ENCODE results near the gene DNAJA1.

DNAJA1 gene

GRCh38 chr9:33032865-33033264 is 7.8 kb downstream of the DNAJA1 start:
- Histone ChIP-seq H3K27ac (ENCODE audit: low read depth, low read length, poor library complexity, severe bottlenecking) (no peak overlapping the region), H3K4me2 (ENCODE audit: low read length) (no peak overlapping the region), H3K27me3 (ENCODE audit: insufficient read depth, low read length) (no peaks in the 10 kb centered on the region), H3K9ac (ENCODE audit: low read length) (no peak overlapping the region), H2AFZ (ENCODE audit: low read length) (no peak overlapping the region), H3K4me3 (ENCODE audit: low read depth, low read length, poor library complexity, severe bottlenecking) (no peak overlapping the region), H3K79me2 (ENCODE audit: insufficient read depth, low read length) (peaks cover 43% of the 10 kb centered on the region), H3K4me1 (ENCODE audit: insufficient read depth, low read length, severe bottlenecking) (peaks cover 12% of the 10 kb centered on the region), H3K9me2 (ENCODE audit: low read depth, low read length) (no peaks in the 10 kb centered on the region), H3F3A (ENCODE audit: insufficient read depth, low read length) (peaks cover 4% of the 10 kb centered on the region; the same call in 1 of the 2 replicates), H3K9me3 (ENCODE audit: low read length) (no peaks in the 10 kb centered on the region), H4K20me1 (ENCODE audit: insufficient read depth, low read length) (peaks cover 4% of the 10 kb centered on the region; the same call in 1 of the 2 replicates), H3K36me3 (ENCODE audit: insufficient read depth, low read length) (peaks cover 100% of the 10 kb centered on the region)
- TF ChIP-seq, protein P1, sequence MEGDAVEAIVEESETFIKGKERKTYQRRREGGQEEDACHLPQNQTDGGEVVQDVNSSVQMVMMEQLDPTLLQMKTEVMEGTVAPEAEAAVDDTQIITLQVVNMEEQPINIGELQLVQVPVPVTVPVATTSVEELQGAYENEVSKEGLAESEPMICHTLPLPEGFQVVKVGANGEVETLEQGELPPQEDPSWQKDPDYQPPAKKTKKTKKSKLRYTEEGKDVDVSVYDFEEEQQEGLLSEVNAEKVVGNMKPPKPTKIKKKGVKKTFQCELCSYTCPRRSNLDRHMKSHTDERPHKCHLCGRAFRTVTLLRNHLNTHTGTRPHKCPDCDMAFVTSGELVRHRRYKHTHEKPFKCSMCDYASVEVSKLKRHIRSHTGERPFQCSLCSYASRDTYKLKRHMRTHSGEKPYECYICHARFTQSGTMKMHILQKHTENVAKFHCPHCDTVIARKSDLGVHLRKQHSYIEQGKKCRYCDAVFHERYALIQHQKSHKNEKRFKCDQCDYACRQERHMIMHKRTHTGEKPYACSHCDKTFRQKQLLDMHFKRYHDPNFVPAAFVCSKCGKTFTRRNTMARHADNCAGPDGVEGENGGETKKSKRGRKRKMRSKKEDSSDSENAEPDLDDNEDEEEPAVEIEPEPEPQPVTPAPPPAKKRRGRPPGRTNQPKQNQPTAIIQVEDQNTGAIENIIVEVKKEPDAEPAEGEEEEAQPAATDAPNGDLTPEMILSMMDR (IDR thresholded peaks at IDR 0.05; ENCODE audit: low read length): no peak
- TF ChIP-seq EZH2 (IDR thresholded peaks at IDR 0.05; ENCODE audit: borderline replicate concordance, low read length): no peak

GRCh38 chr9:33040792-33041431 is 15.8 kb downstream of the DNAJA1 start:
- Histone ChIP-seq H3K36me3 (ENCODE audit: insufficient read depth, low read length) (peaks cover 53% of the 10 kb centered on the region), H3K27me3 (ENCODE audit: insufficient read depth, low read length) (no peaks in the 10 kb centered on the region), H3K4me2 (ENCODE audit: low read length) (no peak overlapping the region), H3K4me1 (ENCODE audit: insufficient read depth, low read length, severe bottlenecking) (peaks cover 18% of the 10 kb centered on the region), H3K9me3 (ENCODE audit: low read length) (no peaks in the 10 kb centered on the region), H3F3A (ENCODE audit: insufficient read depth, low read length) (peaks cover 24% of the 10 kb centered on the region; the same call in 1 of the 2 replicates), H3K9me2 (ENCODE audit: low read depth, low read length) (no peaks in the 10 kb centered on the region), H3K9ac (ENCODE audit: low read length) (no peak overlapping the region), H3K79me2 (ENCODE audit: insufficient read depth, low read length) (no peaks in the 10 kb centered on the region), H4K20me1 (ENCODE audit: insufficient read depth, low read length) (no peaks in the 10 kb centered on the region), H3K4me3 (ENCODE audit: low read depth, low read length, poor library complexity, severe bottlenecking) (no peak overlapping the region), H3K27ac (ENCODE audit: low read depth, low read length, poor library complexity, severe bottlenecking) (no peak overlapping the region), H2AFZ (ENCODE audit: low read length) (no peak overlapping the region)
- TF ChIP-seq, protein P1 (IDR thresholded peaks at IDR 0.05; ENCODE audit: low read length): no peak
- no peak for TF ChIP-seq EZH2 (IDR thresholded peaks at IDR 0.05; ENCODE audit: borderline replicate concordance, low read length)

DNA sequence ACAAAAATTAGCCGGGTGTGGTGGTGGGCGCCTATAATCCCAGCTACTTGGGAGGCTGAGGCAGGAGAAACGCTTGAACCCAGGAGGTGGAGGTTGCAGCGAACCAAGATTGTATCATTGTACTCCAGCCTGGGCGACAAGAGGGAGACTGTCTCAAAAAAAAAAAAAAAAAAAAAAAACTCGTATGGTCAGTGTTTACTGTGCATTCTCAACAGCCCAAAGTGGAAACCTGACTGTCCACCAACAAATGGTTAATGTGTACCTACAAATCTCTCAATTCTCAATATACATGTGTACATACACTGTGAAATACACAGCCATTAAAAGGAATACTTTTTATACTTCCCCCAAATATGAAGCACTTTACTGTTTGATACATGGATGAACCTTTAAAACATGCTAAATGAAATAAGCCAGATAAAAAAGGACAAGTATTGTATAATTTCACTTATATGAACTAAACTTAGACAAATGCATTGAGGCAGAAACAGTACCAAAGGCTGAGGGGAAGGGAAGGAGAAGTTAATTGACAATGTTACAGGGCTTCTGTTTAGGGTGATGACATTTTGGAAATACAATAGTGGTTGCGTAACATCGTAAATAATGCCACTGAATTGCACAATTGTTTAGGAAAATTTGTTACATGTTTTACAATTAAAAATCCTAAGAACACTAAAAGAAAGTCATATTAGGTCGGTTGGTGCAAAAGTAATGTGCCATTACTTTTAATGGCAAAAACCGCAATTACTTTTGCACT is 16.5 kb downstream of the DNAJA1 start:
- Histone ChIP-seq H3K27me3 (ENCODE audit: insufficient read depth, low read length) (no peaks in the 10 kb centered on the region), H3K36me3 (ENCODE audit: insufficient read depth, low read length) (peaks cover 51% of the 10 kb centered on the region), H3K9me3 (ENCODE audit: low read length) (no peaks in the 10 kb centered on the region), H3K79me2 (ENCODE audit: insufficient read depth, low read length) (no peaks in the 10 kb centered on the region), H3F3A (ENCODE audit: insufficient read depth, low read length) (peaks cover 23% of the 10 kb centered on the region; the same call in 1 of the 2 replicates), H3K9me2 (ENCODE audit: low read depth, low read length) (no peaks in the 10 kb centered on the region), H3K27ac (ENCODE audit: low read depth, low read length, poor library complexity, severe bottlenecking) (peak overlapping the region; percentile 24), H3K4me3 (ENCODE audit: low read depth, low read length, poor library complexity, severe bottlenecking) (no peak overlapping the region), H3K4me2 (ENCODE audit: low read length) (no peak overlapping the region), H2AFZ (ENCODE audit: low read length) (no peak overlapping the region), H3K9ac (ENCODE audit: low read length) (no peak overlapping the region), H4K20me1 (ENCODE audit: insufficient read depth, low read length) (no peaks in the 10 kb centered on the region), H3K4me1 (ENCODE audit: insufficient read depth, low read length, severe bottlenecking) (peaks cover 18% of the 10 kb centered on the region)
- TF ChIP-seq, protein P1 (IDR thresholded peaks at IDR 0.05; ENCODE audit: low read length): no peak
- TF ChIP-seq EZH2 (IDR thresholded peaks at IDR 0.05; ENCODE audit: borderline replicate concordance, low read length): no peak
